GM12874 (cell line): ENCODE measurements around the gene OPN3.

ENCODE experiments used
- TF ChIP-seq, protein P1 (sequence below): IDR thresholded peaks from 2 replicates; pipeline ENCODE4 v1.5.1; 2011; ENCODE audit warnings: low read depth, mild to moderate bottlenecking, control low read depth, low read length, moderate library complexity; ENCODE audit not compliant: insufficient read depth

The OPN3 gene

DNA sequence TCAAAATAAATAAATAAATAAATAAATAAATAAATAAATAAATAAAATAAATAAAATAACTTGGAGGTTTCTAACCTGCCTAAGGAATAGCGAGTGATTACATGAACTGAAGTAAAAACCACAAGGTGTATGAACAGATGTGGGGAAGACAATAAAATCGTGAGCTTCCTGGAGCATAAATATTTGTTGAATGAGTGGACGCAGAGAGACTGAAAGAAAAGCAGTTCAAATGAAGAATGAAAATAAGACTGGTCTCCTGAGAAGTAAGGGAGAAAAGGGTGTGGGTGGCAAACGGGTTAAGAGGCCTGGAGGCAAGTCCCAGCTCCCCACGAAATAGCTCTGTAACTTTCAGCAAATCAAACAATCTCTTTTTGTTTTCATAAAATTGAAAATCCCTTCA, 33.6 kb downstream of the OPN3 start:
- TF ChIP-seq, protein P1, sequence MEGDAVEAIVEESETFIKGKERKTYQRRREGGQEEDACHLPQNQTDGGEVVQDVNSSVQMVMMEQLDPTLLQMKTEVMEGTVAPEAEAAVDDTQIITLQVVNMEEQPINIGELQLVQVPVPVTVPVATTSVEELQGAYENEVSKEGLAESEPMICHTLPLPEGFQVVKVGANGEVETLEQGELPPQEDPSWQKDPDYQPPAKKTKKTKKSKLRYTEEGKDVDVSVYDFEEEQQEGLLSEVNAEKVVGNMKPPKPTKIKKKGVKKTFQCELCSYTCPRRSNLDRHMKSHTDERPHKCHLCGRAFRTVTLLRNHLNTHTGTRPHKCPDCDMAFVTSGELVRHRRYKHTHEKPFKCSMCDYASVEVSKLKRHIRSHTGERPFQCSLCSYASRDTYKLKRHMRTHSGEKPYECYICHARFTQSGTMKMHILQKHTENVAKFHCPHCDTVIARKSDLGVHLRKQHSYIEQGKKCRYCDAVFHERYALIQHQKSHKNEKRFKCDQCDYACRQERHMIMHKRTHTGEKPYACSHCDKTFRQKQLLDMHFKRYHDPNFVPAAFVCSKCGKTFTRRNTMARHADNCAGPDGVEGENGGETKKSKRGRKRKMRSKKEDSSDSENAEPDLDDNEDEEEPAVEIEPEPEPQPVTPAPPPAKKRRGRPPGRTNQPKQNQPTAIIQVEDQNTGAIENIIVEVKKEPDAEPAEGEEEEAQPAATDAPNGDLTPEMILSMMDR: no peak

DNA sequence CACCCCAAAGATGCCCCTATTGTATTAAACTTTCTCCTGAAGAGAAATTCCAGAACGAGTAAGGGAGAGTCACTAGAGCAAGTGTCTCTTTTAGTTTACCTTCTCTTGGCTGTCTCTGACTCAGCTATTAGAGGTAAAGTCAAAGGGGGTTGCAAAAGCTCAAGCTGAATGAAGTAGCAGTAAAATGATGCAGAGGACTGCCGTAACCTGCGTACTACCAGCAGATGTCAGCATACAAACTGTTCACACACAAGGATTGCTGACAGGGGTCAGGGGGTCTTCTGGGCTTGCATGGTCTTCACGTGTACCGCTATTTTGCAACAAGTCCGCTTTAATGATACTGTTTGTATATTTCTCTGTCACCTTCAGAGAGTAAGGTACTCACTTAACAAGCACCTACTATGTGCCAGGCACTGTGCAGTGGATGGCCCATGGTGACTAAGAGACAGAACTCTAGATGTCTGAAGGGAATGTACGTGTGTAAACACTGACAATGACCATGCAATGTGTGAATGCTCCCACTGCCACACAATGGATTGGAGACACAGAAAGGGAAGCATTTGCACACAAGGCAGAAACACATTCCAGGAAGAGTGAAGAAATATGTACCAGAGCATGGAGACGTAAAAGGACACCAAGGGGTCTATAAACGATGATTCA, 34.9 kb downstream of the OPN3 start:
- TF ChIP-seq, protein P1: peak; percentile 24; the same call in 1 of the 2 replicates

DNA sequence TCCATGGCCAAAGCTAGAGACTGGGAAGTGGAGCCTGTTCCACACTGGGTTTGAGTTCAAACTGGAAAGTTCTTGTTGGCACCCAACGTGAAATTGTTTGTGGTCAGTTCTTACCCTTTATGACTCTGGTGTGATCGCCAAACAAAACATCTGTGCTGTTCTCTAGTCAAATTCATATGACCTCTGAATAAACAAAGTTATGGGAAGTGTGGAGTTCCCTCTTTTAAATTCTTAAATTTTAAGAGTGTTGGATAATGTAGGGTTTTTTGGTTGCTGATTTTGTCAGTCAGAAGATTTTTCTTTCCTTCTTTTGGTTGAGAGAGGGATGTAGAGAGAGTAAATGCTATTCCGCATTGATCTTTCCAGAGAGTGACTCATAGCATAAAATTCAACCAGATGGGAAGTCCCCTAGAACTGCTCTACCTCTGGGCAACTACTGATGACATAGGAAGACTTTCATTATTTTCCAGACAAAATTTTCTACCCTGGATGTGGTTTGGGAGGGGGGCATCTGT, 36.4 kb downstream of the OPN3 start:
- TF ChIP-seq, protein P1: no peak

DNA sequence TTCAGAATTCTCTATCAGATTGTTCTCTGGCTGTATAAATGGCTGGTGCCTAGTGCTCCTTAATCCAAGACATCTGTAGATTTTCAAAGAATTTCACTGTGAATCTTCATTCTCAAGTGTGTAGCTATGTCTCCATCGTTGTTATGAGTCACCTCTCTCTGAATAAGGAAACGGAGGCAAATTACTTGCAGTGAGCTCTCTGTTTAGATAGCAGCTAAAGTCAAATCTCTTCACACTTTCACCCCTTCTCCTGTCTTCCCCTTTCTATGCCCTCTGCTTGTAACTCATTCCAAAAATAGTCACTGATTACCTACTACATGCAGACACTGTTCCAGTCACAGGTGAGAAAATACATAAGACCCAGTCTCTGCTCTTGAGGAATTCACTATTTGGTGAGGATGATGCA, 39.7 kb downstream of the OPN3 start:
- TF ChIP-seq, protein P1: no peak

DNA sequence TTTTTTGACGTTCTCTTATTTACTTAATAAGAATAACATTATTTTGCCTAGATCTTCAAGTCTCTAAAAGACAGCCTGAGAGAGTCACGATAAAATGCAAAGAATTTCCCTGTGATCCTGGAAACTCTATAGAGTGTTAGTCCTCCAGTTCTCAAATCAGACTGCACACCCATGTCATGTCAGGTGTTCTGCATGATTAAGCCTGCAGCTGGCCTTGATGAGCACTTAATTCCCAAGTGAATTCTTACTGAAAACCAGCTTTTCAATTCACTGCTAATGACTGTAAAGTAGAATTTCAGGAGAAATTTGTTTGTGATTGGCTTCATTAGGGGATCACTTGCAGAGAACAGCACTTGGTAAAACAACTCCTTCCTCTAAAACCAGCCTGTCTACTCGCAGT, 41.9 kb downstream of the OPN3 start:
- TF ChIP-seq, protein P1: no peak

DNA sequence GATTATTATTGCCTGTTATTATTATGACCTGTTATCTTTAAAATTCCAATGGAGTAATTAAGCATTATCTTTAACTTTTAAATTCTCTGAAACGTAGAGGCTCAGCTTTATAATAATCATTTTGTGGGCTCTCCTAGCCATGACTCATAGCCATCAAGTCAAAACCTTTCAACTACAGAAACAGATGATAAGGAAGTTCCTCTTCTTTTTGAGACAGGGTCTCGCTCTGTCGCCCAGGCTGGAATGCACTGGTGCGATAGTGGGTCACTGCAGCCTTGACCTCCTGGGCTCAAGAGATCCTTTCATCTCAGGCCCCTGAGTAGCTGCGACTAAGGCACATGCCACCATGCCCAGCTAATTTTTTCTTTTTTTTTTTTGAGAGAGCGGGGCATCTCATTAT, 43.5 kb downstream of the OPN3 start:
- TF ChIP-seq, protein P1: no peak

DNA sequence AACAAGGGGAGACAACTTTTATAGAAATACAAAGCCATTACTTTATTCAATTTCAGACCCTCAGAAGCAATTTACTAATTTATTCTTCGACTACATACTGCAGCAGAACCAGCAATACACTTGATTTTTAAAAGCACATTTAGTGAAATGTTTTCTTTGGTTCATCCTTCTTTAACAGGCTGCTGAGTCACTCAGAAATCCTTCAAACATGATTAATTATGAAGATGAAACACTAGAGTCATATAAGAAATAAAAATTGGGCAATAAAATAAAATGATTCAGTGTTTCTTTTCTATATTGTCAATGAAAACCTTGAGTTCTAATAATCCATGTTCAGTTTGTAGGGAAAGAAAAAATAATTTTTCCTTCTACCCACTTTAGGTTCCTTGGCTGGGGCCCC, 47.0 kb downstream of the OPN3 start:
- TF ChIP-seq, protein P1: no peak
